NCI-H345 treated with DMSO at 0.1 percent for 48 hours (cell line): Measurements from ENCODE around the gene GGTA1.
"Not testable (repeated sequence)": the region's sequence is repeated elsewhere in the genome, so short reads cannot be mapped to it uniquely, and the experiment has no call there.

Experiments used
- DNase-seq: peaks from one replicate; lab custom pipeline; 2025; ENCODE audit not compliant: unreplicated experiment; lab: John Stamatoyannopoulos, UW

Gene GGTA1

GRCh38 chr9:121499427-121500164 lies at the start of gene GGTA1:
TSS of gene GGTA1 (minus strand) at chr9:121499844. CDS start at chr9:121467922, 31,922 bp downstream.
- peak; percentile 50 for DNase-seq

GRCh38 chr9:121548666-121549065 lies 49.0 kb upstream of the GGTA1 start:
- no peak for DNase-seq

- DNase-seq, result peak; percentile 72
Measured at GRCh38 chr9:121545875-121546423, 46.3 kb upstream of the GGTA1 start.

- no peak for DNase-seq
Measured at GRCh38 chr9:121545150-121545874, 45.7 kb upstream of the GGTA1 start.

- DNase-seq, result no peak
Measured at GRCh38 chr9:121542025-121542424, 42.4 kb upstream of the GGTA1 start.

- DNase-seq, result no peak
Measured at GRCh38 chr9:121541256-121541655, 41.6 kb upstream of the GGTA1 start.

- DNase-seq, result no peak
Measured at GRCh38 chr9:121538221-121538620, 38.6 kb upstream of the GGTA1 start.

GRCh38 chr9:121537283-121537682 lies 37.6 kb upstream of the GGTA1 start:
- DNase-seq, result no peak

GRCh38 chr9:121532881-121533280 lies 33.2 kb upstream of the GGTA1 start:
- DNase-seq, result no peak

- DNase-seq, result no peak
Measured at GRCh38 chr9:121529237-121529987, 29.8 kb upstream of the GGTA1 start.

- DNase-seq, result no peak
Measured at GRCh38 chr9:121528642-121529041, 29.0 kb upstream of the GGTA1 start.

- DNase-seq, result no peak
Measured at GRCh38 chr9:121527371-121527770, 27.7 kb upstream of the GGTA1 start.

- not testable (repeated sequence) for DNase-seq
Measured at GRCh38 chr9:121519688-121520087, 20.0 kb upstream of the GGTA1 start.

- no peak for DNase-seq
Measured at GRCh38 chr9:121518634-121519033, 19.0 kb upstream of the GGTA1 start.

- DNase-seq, result not testable (repeated sequence)
Measured at GRCh38 chr9:121513166-121513565, 13.5 kb upstream of the GGTA1 start.

- DNase-seq, result no peak
Measured at GRCh38 chr9:121510766-121511550, 11.3 kb upstream of the GGTA1 start.

GRCh38 chr9:121509180-121509579 lies 9.5 kb upstream of the GGTA1 start:
- no peak for DNase-seq

GRCh38 chr9:121508415-121508814 lies 8.8 kb upstream of the GGTA1 start:
- peak; percentile 23 for DNase-seq

GRCh38 chr9:121505903-121506735 lies 6.5 kb upstream of the GGTA1 start:
- DNase-seq, result no peak

- DNase-seq, result no peak
Measured at GRCh38 chr9:121503444-121503843, 3.8 kb upstream of the GGTA1 start.
